CD4-positive, alpha-beta T cell (primary cell): ENCODE measurements around the gene PBX4. TPM values are rescaled to one million over a fixed set of nuclear protein-coding genes. Genes with fewer than 3 reads are reported as not detected.

Source experiments
- ATAC-seq: fragments of 200-7000 bp; cut with Tn5 transposase; one replicate; pipeline ENCODE4 v1.10.0; 2022; ENCODE audit warnings: mild to moderate bottlenecking; ENCODE audit not compliant: poor library complexity
- CTCF ChIA-PET: fragments of 350-600 bp; sonication (Branson Sonifier 250); formaldehyde crosslinking; loops from one replicate; lab custom pipeline; 2021; ENCODE audit warnings: antibody characterized with exemption, inconsistent platforms; lab: Charles Lee
- POLR2A ChIA-PET: fragments of 350-600 bp; sonication (Branson Sonifier 250); formaldehyde crosslinking; loops from one replicate; lab custom pipeline; 2021; ENCODE audit warnings: antibody characterized with exemption, inconsistent platforms; lab: Charles Lee
- DNase-seq, 14 experiments: peaks; one replicate each; pipeline ENCODE4 v3.0.0-alpha.2; 2013 to 2020; ENCODE audit warnings: mixed read lengths in 2 of 14
- H3K27ac ChIP-seq, 2 donors: one replicate each; pipeline versions ENCODE4 v1.5.1 to v1.7.0; 2013; ENCODE audit warnings: low read length in 2 of 2, low read depth in 1 of 2, mild to moderate bottlenecking in 1 of 2
- H3K27me3 ChIP-seq, 2 experiments: 1 replicate in 1 of 2; 2 replicates in 1 of 2; pipeline versions ENCODE4 v1.6.1 to v1.7.0; 2013; ENCODE audit warnings: low read length in 2 of 2, control low read depth in 1 of 2, mild to moderate bottlenecking in 1 of 2, moderate library complexity in 1 of 2; ENCODE audit not compliant: insufficient read depth in 2 of 2, control insufficient read depth in 1 of 2
- H3K36me3 ChIP-seq: one replicate; pipeline ENCODE4 v1.6.1; 2013; ENCODE audit warnings: low read length, control low read depth; ENCODE audit not compliant: insufficient read depth
- H3K4me1 ChIP-seq: one replicate; pipeline ENCODE4 v1.6.1; 2013; ENCODE audit warnings: low read length, control low read depth; ENCODE audit not compliant: insufficient read depth
- H3K4me3 ChIP-seq: one replicate; pipeline ENCODE4 v1.5.1; 2013; ENCODE audit warnings: mild to moderate bottlenecking, low read length, moderate library complexity
- H3K9me3 ChIP-seq, 2 experiments: 1 replicate in 1 of 2; 2 replicates in 1 of 2; pipeline versions ENCODE4 v1.6.1 to v1.7.0; 2013; ENCODE audit warnings: low read length in 2 of 2, mild to moderate bottlenecking in 2 of 2, control low read depth in 1 of 2, moderate library complexity in 1 of 2; ENCODE audit not compliant: control insufficient read depth in 1 of 2, insufficient read depth in 1 of 2
- H3K27ac Mint-ChIP-seq: one replicate; pipeline ENCODE4 v1.8.0; 2020; ENCODE audit warnings: mixed read lengths
- H3K27me3 Mint-ChIP-seq: one replicate; pipeline ENCODE4 v1.8.0; 2021; ENCODE audit warnings: mixed read lengths
- H3K36me3 Mint-ChIP-seq: one replicate; pipeline ENCODE4 v1.8.0; 2021; ENCODE audit warnings: low read depth, mixed read lengths
- H3K4me1 Mint-ChIP-seq: one replicate; pipeline ENCODE4 v1.8.0; 2021; ENCODE audit warnings: low read depth, mixed read lengths
- H3K4me3 Mint-ChIP-seq: one replicate; pipeline ENCODE4 v1.8.0; 2020; ENCODE audit warnings: mild to moderate bottlenecking, mixed read lengths
- H3K9me3 Mint-ChIP-seq: one replicate; pipeline ENCODE4 v1.8.0; 2020; ENCODE audit warnings: mixed read lengths
- intact Hi-C, 2 experiments: fragments of 100-400 bp; cut with DNase I in 1 of 2; cut with micrococcal nuclease in 1 of 2; formaldehyde crosslinking; loops; one replicate each; pipeline versions ENCODE4 v1.15.1 to v1.9.0; 2023 to 2025; cut with DNase I, micrococcal nuclease
- total RNA-seq, 174 experiments: library from RNA in 2 of 174; stranded (reverse) in 2 of 174; gene quantifications; one replicate each; pipeline ENCODE4 v1.2.3 and lab custom pipeline; 2021 to 2026
- TF ChIP-seq, protein P1 (sequence below): fragments of 200-600 bp; IDR thresholded peaks from one replicate; pipeline ENCODE4 v1.8.0; 2022; ENCODE audit warnings: antibody characterized with exemption, mild to moderate bottlenecking

PBX4 gene
- total RNA-seq, 2 experiments from 2014 or later, result 50.1 to 51.8 TPM

DNA sequence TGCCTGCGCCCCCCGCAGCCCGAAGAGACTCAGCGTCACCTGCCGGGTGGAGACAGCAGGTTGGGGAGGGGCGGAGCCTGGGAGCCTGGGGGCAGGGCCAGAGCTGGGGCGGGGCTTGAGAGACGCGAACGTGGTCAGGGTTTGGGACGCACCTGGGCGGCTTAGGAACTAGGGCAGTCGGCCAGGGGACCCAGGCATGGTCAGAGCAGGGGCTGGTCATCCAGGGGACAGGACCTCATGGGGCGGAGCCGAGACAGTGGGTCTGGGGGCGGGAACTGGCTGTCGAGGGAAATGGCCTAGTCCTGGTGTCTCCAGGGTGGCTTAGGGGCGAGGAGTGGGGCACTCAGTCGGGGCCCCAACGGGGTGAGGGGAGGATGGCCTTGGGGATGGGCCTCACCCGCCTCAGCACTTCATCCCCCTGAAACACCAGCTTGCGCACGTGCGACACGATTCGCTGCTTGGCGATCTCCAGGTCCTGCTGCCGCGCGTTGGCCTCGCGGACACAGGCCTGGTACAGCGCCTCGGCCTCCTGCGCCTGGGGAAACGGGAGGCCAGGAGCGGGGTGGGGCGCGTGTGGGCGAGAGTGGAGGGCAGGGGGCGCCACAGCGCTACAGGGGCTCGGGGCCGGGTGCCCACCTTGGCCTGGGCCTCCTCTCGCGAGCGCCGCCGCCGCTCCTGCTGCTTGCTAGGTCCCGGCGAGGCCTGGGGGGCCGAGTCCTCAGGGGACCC lies 19.2 kb upstream of the PBX4 start:
- ATAC-seq (peak; percentile 39), DNase-seq (no peak)
- H3K36me3 Mint-ChIP-seq, result peaks cover 73% of the 10 kb centered on the region
- Histone ChIP-seq H3K4me3 (no peak overlapping the region), H3K9me3 (no peaks in the 10 kb centered on the region), H3K27ac (no peak overlapping the region), H3K4me1 (peaks cover 35% of the 10 kb centered on the region), H3K36me3 (peaks cover 81% of the 10 kb centered on the region), H3K27me3 (no peaks in the 10 kb centered on the region)
- TF ChIP-seq, protein P1, sequence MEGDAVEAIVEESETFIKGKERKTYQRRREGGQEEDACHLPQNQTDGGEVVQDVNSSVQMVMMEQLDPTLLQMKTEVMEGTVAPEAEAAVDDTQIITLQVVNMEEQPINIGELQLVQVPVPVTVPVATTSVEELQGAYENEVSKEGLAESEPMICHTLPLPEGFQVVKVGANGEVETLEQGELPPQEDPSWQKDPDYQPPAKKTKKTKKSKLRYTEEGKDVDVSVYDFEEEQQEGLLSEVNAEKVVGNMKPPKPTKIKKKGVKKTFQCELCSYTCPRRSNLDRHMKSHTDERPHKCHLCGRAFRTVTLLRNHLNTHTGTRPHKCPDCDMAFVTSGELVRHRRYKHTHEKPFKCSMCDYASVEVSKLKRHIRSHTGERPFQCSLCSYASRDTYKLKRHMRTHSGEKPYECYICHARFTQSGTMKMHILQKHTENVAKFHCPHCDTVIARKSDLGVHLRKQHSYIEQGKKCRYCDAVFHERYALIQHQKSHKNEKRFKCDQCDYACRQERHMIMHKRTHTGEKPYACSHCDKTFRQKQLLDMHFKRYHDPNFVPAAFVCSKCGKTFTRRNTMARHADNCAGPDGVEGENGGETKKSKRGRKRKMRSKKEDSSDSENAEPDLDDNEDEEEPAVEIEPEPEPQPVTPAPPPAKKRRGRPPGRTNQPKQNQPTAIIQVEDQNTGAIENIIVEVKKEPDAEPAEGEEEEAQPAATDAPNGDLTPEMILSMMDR, result no peak
- H3K9me3 Mint-ChIP-seq, result no peaks in the 10 kb centered on the region
- H3K4me1 Mint-ChIP-seq, result peaks cover 14% of the 10 kb centered on the region
- CTCF ChIA-PET, result no interaction called here
- H3K27me3 Mint-ChIP-seq, result no peaks in the 10 kb centered on the region
- no peak overlapping the region for H3K27ac Mint-ChIP-seq
- POLR2A ChIA-PET, result no interaction called here
- intact Hi-C loops, result no loop called here
- H3K4me3 Mint-ChIP-seq, result no peak overlapping the region

DNA sequence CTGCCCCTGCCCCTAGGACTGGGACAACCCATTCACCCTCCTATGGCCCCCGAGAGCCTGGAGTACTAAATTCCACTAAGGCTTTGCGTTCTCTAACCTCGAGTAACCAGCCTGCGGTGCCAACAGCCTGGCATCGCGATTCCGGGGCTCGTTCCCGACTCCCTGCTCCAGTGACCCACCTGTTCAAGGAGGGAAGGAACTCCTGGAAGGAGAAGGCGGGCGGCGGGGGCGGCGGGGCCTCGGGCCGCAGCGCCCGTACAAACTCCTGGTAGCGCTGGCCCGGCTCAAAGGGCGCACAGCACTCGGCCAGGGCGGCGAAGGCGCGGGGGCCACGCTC lies 18.7 kb upstream of the PBX4 start:
- H3K27ac Mint-ChIP-seq, result no peak overlapping the region
- H3K27me3 Mint-ChIP-seq, result no peaks in the 10 kb centered on the region
- ChIA-PET CTCF (no interaction called here), POLR2A (no interaction called here)
- no peaks in the 10 kb centered on the region for H3K9me3 Mint-ChIP-seq
- no peaks in the 10 kb centered on the region for H3K27me3 ChIP-seq
- peaks cover 29% of the 10 kb centered on the region for H3K4me1 ChIP-seq
- no peak for ATAC-seq
- peaks cover 73% of the 10 kb centered on the region for H3K36me3 Mint-ChIP-seq
- no peak overlapping the region for H3K27ac ChIP-seq
- TF ChIP-seq, protein P1, result no peak
- intact Hi-C loops, result no loop called here
- H3K4me1 Mint-ChIP-seq, result peaks cover 9% of the 10 kb centered on the region
- no peak overlapping the region for H3K4me3 ChIP-seq
- no peak overlapping the region for H3K4me3 Mint-ChIP-seq
- peaks cover 85% of the 10 kb centered on the region for H3K36me3 ChIP-seq
- H3K9me3 ChIP-seq, result no peaks in the 10 kb centered on the region
- no peak for DNase-seq

- POLR2A ChIA-PET, result no interaction called here
- TF ChIP-seq, protein P1, result no peak
- Histone ChIP-seq H3K27me3 (no peaks in the 10 kb centered on the region), H3K9me3 (no peaks in the 10 kb centered on the region), H3K27ac (no peak overlapping the region), H3K36me3 (peaks cover 80% of the 10 kb centered on the region), H3K4me1 (peaks cover 25% of the 10 kb centered on the region), H3K4me3 (no peak overlapping the region)
- CTCF ChIA-PET, result no interaction called here
- H3K27me3 Mint-ChIP-seq, result no peaks in the 10 kb centered on the region
- H3K36me3 Mint-ChIP-seq, result peaks cover 71% of the 10 kb centered on the region
- ATAC-seq (no peak), DNase-seq (no peak)
- intact Hi-C loops, result no loop called here
- no peak overlapping the region for H3K27ac Mint-ChIP-seq
- H3K9me3 Mint-ChIP-seq, result no peaks in the 10 kb centered on the region
- H3K4me3 Mint-ChIP-seq, result no peak overlapping the region
- H3K4me1 Mint-ChIP-seq, result peaks cover 5% of the 10 kb centered on the region
These were observed 18.2 kb upstream of the PBX4 start for GRCh38 chr19:19636573-19637185.
